AG09319 (cell line): ENCODE results near the gene ABHD17C.

Experiments
- DNase-seq: peaks from one replicate; pipeline ENCODE4 v3.0.0-alpha.2; 2010; ENCODE audit warnings: low read depth; ENCODE audit errors: extremely low read depth
- CTCF ChIP-seq: IDR thresholded peaks from 2 replicates; pipeline ENCODE4 v1.5.1; 2011; ENCODE audit warnings: low read depth, mild to moderate bottlenecking, inconsistent platforms, low read length, moderate library complexity

The ABHD17C gene

GRCh38 chr15:80736560-80736959, 41.5 kb downstream of the ABHD17C start:
- TF ChIP-seq CTCF, result no peak

GRCh38 chr15:80739919-80740318, 44.8 kb downstream of the ABHD17C start:
- TF ChIP-seq CTCF, result no peak
- DNase-seq, result no peak

More at GRCh38 chr15:80736560-80736959, 41.5 kb downstream of the ABHD17C start:
- DNase-seq, result no peak

GRCh38 chr15:80742081-80742480, 47.0 kb downstream of the ABHD17C start:
- no peak for DNase-seq
- TF ChIP-seq CTCF, result no peak

GRCh38 chr15:80743189-80743833, 48.2 kb downstream of the ABHD17C start:
- no peak for DNase-seq
- TF ChIP-seq CTCF, result no peak

GRCh38 chr15:80744415-80744814, 49.3 kb downstream of the ABHD17C start:
- no peak for DNase-seq
- TF ChIP-seq CTCF, result no peak

GRCh38 chr15:80744826-80745225, 49.7 kb downstream of the ABHD17C start:
- no peak for TF ChIP-seq CTCF
- no peak for DNase-seq

GRCh38 chr15:80745888-80746287, 50.8 kb downstream of the ABHD17C start:
- TF ChIP-seq CTCF, result no peak
- DNase-seq, result no peak
